Measurements from ENCODE around the gene ACBD3. TPM values are rescaled to one million over a fixed set of nuclear protein-coding genes. Genes with fewer than 3 reads are reported as not detected.

ACBD3 gene
- total RNA-seq, 1 experiment from 2014 or later = 93.9 TPM

DNA sequence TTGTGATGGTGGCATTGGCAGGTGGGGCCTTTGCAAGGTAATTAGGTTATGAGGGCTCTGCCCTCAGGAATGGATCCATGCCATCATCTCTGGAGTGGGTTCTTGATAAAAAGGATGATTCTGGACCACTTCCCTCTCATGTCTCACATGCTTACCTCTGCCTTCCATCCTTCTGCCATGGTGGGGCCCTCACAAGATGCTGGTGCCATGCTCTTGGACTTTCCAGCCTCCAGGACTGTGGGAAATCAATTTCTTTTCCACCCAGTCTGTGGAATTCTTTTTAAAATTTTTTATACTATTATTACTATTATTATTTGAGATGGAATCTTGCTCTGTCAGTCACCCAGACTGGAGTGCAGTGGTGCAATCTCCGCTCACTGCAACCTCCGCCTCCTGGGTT, 57.3 kb downstream of the ACBD3 start:
- intact Hi-C loops (cut with micrococcal nuclease) = loop anchor here (2.0 kb wide), 1 partner anchor 278 kb away; no protein-coding TSS in a partner anchor
- POLR2A ChIA-PET = interaction anchor here (1.1 kb wide), 1 partner anchor 204 kb away, joined by 3 read pairs; no protein-coding TSS in a partner anchor
- DNase-seq (ENCODE audit: unreplicated experiment) = no peak
- H3K27ac Mint-ChIP-seq (ENCODE audit: low read depth, unreplicated experiment) = no peak overlapping the region
- TF ChIP-seq CTCF (IDR thresholded peaks at IDR 0.05; ENCODE audit: unreplicated experiment) = no peak
- BruUV-seq (replicated peaks) = no TSS peak
- H3K4me3 Mint-ChIP-seq (ENCODE audit: unreplicated experiment) = no peak overlapping the region
- CTCF ChIA-PET = interaction anchor here (0.6 to 1.3 kb wide), 4 partner anchors 10 to 208 kb away, joined by 3 to 7 read pairs (median 4); no protein-coding TSS in a partner anchor
- peaks cover 35% of the 10 kb centered on the region for H3K4me1 Mint-ChIP-seq (ENCODE audit: insufficient read depth, unreplicated experiment)
- H3K27me3 Mint-ChIP-seq (ENCODE audit: insufficient read depth, unreplicated experiment) = no peaks in the 10 kb centered on the region
- no peaks in the 10 kb centered on the region for H3K36me3 Mint-ChIP-seq (ENCODE audit: insufficient read depth, unreplicated experiment)
- H3K9me3 Mint-ChIP-seq (ENCODE audit: unreplicated experiment) = no peaks in the 10 kb centered on the region

GRCh38 chr1:226128487-226129075, 58.0 kb downstream of the ACBD3 start:
- ChIA-PET CTCF (interaction anchor here (0.6 to 6.3 kb wide), 15 partner anchors 7 to 278 kb away, joined by 3 to 207 read pairs (median 3); no protein-coding TSS in a partner anchor), POLR2A (interaction anchor here (0.8 to 6.5 kb wide), 13 partner anchors 8 to 278 kb away, joined by 3 to 68 read pairs (median 5); partner anchors contain the start of genes H3-3A, LIN9 and PARP1)
- Mint-ChIP-seq H3K36me3 (ENCODE audit: insufficient read depth, unreplicated experiment) (no peaks in the 10 kb centered on the region), H3K4me3 (ENCODE audit: unreplicated experiment) (peak overlapping the region; percentile 21), H3K27me3 (ENCODE audit: insufficient read depth, unreplicated experiment) (no peaks in the 10 kb centered on the region), H3K27ac (ENCODE audit: low read depth, unreplicated experiment) (peak overlapping the region; percentile 73), H3K4me1 (ENCODE audit: insufficient read depth, unreplicated experiment) (peaks cover 42% of the 10 kb centered on the region), H3K9me3 (ENCODE audit: unreplicated experiment) (no peaks in the 10 kb centered on the region)
- BruUV-seq (replicated peaks) = TSS peak; percentile 33
- DNase-seq (ENCODE audit: unreplicated experiment) = peak; percentile 57
- no peak for TF ChIP-seq CTCF (IDR thresholded peaks at IDR 0.05; ENCODE audit: unreplicated experiment)
- intact Hi-C loops (cut with micrococcal nuclease) = loop anchor here (2.0 kb wide), 1 partner anchor 278 kb away; no protein-coding TSS in a partner anchor

DNA sequence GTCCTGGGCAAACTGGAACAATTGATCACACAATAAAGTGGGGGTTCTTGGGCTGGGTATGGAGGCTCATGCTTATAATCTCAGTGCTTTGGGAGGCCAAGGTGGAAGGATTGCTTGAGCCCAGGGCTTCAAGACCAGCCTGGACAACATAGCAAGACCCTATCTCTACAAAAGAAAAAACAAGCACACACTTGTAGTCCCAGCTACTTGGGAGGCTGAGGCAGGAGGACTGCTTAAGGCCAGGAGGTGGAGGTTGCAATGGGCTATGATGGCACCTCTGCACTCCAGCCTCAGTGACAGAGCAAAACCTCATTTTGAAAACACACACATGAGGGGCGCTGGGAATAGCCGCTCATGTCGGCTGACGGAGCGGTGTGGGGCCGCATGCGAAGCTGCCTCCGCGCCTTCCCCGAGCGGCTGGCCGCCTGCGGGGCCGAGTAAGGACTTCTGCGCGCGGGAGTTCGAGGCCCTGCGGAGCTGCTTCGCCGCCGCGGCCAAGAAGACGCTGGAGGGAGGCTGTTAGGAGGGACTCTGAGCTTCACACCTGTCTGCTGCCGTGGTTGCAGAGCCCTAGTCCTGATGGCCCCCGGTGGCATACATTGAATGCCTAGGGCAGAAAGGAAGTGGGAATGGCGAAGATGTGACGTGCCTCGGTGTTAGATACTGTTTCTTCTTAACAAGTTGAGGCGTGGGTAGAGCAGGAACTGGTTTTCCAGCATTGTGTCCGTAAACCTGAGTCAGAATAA, 59.5 kb downstream of the ACBD3 start:
- H3K27me3 Mint-ChIP-seq (ENCODE audit: insufficient read depth, unreplicated experiment) = no peaks in the 10 kb centered on the region
- no peaks in the 10 kb centered on the region for H3K36me3 Mint-ChIP-seq (ENCODE audit: insufficient read depth, unreplicated experiment)
- ChIA-PET POLR2A (interaction anchor here (0.7 to 6.5 kb wide), 6 partner anchors 17 to 280 kb away, joined by 4 to 68 read pairs (median 10); partner anchors contain the start of genes LIN9 and PARP1), CTCF (interaction anchor here (0.6 to 6.3 kb wide), 16 partner anchors 9 to 499 kb away, joined by 3 to 207 read pairs (median 24); partner anchors contain the start of gene PARP1)
- TF ChIP-seq CTCF (IDR thresholded peaks at IDR 0.05; ENCODE audit: unreplicated experiment) = no peak
- peak overlapping the region; percentile 73 for H3K27ac Mint-ChIP-seq (ENCODE audit: low read depth, unreplicated experiment)
- no TSS peak for BruUV-seq (replicated peaks)
- H3K9me3 Mint-ChIP-seq (ENCODE audit: unreplicated experiment) = no peaks in the 10 kb centered on the region
- peaks cover 46% of the 10 kb centered on the region for H3K4me1 Mint-ChIP-seq (ENCODE audit: insufficient read depth, unreplicated experiment)
- H3K4me3 Mint-ChIP-seq (ENCODE audit: unreplicated experiment) = peak overlapping the region; percentile 62
- intact Hi-C loops (cut with micrococcal nuclease) = no loop called here
- DNase-seq (ENCODE audit: unreplicated experiment) = no peak

DNA sequence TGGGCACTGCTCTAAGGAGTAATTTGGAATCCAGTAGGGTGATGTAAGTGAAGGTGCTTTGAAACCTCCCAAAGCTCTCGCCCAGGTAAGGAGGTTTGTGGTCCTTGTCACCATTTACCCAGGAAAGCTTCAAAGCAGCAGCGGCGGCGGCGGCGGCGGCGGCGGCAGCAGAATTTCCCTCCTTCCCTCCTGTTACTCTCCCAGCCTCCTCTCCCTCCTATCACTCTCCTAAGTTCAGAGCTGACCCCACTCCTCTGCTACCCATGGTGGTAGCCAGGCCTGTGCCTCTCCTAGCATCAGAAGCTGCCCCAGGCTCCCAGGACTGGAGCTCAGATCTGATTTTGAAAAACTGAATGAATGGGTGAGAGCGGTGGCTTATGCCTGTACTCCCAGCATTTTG, 60.7 kb downstream of the ACBD3 start:
- CTCF ChIA-PET = interaction anchor here (0.6 to 6.3 kb wide), 104 partner anchors 7 to 900 kb away, joined by 3 to 207 read pairs (median 5); partner anchors contain the start of genes LIN9 and PARP1
- H3K4me1 Mint-ChIP-seq (ENCODE audit: insufficient read depth, unreplicated experiment) = peaks cover 46% of the 10 kb centered on the region
- TF ChIP-seq CTCF (IDR thresholded peaks at IDR 0.05; ENCODE audit: unreplicated experiment) = no peak

More for the DNA sequence above, 60.7 kb downstream of the ACBD3 start:
- Mint-ChIP-seq H3K27me3 (ENCODE audit: insufficient read depth, unreplicated experiment) (no peaks in the 10 kb centered on the region), H3K9me3 (ENCODE audit: unreplicated experiment) (no peaks in the 10 kb centered on the region), H3K4me3 (ENCODE audit: unreplicated experiment) (no peak overlapping the region), H3K36me3 (ENCODE audit: insufficient read depth, unreplicated experiment) (no peaks in the 10 kb centered on the region), H3K27ac (ENCODE audit: low read depth, unreplicated experiment) (no peak overlapping the region)
- BruUV-seq (replicated peaks) = no TSS peak
- no peak for DNase-seq (ENCODE audit: unreplicated experiment)
- POLR2A ChIA-PET = interaction anchor here (0.6 to 6.5 kb wide), 19 partner anchors 14 to 1635 kb away, joined by 3 to 68 read pairs (median 4); partner anchors contain the start of genes H3-3A, LIN9 and PARP1
- intact Hi-C loops (cut with micrococcal nuclease) = loop anchor here (1.0 kb wide), 3 partner anchors 71 to 207 kb away; no protein-coding TSS in a partner anchor
